ENCODE measurements around the gene BICDL1.

Gene BICDL1

DNA sequence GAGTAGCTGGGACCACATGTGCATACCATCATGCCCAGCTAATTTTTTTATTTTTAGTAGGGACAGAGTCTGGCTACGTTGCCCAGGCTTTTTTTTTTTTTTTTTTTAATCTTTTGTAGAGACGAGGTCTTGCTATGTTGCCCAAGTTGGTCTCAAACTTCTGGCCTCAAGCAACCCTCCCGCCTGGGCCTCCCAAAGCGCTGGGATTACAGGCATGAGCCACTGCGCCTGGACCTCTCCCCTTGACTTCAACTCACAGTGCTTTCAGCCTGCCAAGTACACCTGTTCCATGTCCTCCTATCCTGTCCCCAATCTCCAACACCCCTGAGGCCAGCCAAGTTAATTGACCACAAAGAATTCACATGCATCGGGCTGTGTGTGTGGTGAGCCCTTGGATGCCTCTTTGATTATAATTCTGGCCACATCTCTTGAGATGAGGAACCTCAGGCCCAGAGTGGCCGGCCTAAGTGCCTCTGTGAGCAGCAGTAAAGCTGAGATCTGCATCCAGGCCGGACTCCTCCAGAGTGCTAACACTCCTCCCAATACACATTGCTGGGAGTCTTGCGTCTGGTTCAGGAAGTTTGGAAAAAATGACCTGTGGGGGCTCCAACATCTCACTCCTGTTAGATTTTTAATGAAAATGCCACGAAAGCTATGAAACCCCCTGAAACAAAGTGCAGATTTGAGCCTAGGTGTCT, 120.7 kb downstream of the BICDL1 start:
- H4K20me1 ChIP-seq (ENCODE audit: low read depth, low read length) = peaks cover 7% of the 10 kb centered on the region; the same call in 1 of the 2 replicates
- peaks cover 14% of the 10 kb centered on the region for H3F3A ChIP-seq (ENCODE audit: insufficient read depth)
- H3K4me2 ChIP-seq (ENCODE audit: low read depth, low read length, poor library complexity, severe bottlenecking) = peak overlapping the region; percentile 63
- no peak overlapping the region for H3K4me3 ChIP-seq (ENCODE audit: insufficient read depth, low read length, poor library complexity, severe bottlenecking)
- no peaks in the 10 kb centered on the region for H3K36me3 ChIP-seq (ENCODE audit: low read length)
- no peak overlapping the region for H2AFZ ChIP-seq (ENCODE audit: low read depth, low read length, severe bottlenecking)
- H3K9me2 ChIP-seq (replicated peaks; ENCODE audit: insufficient read depth, low read length) = no peaks in the 10 kb centered on the region
- peak overlapping the region; percentile 56 for H3K9ac ChIP-seq (ENCODE audit: low read length)
- no peaks in the 10 kb centered on the region for H3K9me3 ChIP-seq (ENCODE audit: insufficient read depth, low read length)
- H3K79me2 ChIP-seq (ENCODE audit: insufficient read depth, low read length) = peaks cover 99% of the 10 kb centered on the region
- peak overlapping the region; percentile 88 for H3K27ac ChIP-seq (ENCODE audit: low read depth, low read length)
- no peak for TF ChIP-seq EZH2phosphoT487 (conservative IDR thresholded peaks at IDR 0.05; ENCODE audit: low read length)
- H3K27me3 ChIP-seq (ENCODE audit: low read length) = no peaks in the 10 kb centered on the region

DNA sequence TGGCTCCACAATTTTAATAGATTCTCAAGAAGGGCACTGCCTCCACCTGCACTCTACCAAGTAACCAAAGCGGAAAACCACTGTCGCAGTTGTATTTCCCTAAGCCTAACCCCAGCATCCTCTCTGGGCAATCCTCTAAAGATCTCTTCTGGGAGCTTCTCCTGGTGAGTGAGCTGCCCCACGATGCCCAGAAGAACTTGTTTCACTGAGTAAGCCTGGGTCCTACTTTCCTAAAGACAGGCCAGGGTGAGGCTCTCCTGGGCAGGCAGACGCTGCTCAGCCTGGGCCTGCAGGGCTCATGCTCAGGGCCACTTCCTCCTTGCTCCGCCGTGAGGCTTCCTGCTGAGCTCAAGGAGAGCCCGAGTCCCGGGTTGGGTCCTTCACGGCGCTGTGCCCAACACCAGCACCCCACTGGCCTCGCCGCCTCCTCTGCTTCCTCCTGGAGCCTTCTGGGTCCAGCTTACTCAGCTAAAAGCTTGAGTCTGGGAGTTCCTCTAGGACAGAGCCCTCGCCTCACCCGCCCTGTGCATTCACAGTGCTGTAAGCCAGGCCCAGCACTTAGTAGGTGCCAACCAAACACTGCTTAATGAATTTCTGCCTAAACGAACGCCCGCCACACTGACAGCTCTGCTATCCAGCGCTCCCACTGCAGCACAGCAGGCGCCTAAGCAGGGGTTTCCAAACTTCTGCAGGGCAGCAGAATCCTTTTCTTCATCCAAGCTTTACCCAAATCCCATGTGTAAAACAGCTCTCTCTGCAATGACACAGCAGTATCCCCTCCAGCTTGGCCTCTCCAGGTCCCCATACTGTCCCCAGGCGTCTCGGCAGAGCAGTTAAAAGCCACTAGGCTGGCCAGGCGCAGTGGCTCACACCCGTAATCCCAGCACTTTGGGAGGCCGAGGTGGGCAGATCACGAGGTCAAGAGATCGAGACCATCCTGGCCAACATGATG, 121.8 kb downstream of the BICDL1 start:
- Histone ChIP-seq H3K9me2 (replicated peaks; ENCODE audit: insufficient read depth, low read length) (no peaks in the 10 kb centered on the region), H3K27me3 (ENCODE audit: low read length) (no peaks in the 10 kb centered on the region), H3K4me3 (ENCODE audit: insufficient read depth, low read length, poor library complexity, severe bottlenecking) (peak overlapping the region; percentile 25), H3K36me3 (ENCODE audit: low read length) (no peaks in the 10 kb centered on the region; the same call in 1 of the 2 replicates), H3K9me3 (ENCODE audit: insufficient read depth, low read length) (no peaks in the 10 kb centered on the region), H3F3A (ENCODE audit: insufficient read depth) (peaks cover 14% of the 10 kb centered on the region), H3K79me2 (ENCODE audit: insufficient read depth, low read length) (peaks cover 99% of the 10 kb centered on the region), H3K9ac (ENCODE audit: low read length) (peak overlapping the region; percentile 56), H3K4me2 (ENCODE audit: low read depth, low read length, poor library complexity, severe bottlenecking) (peak overlapping the region; percentile 63), H4K20me1 (ENCODE audit: low read depth, low read length) (peaks cover 7% of the 10 kb centered on the region; the same call in 1 of the 2 replicates), H3K27ac (ENCODE audit: low read depth, low read length) (peak overlapping the region; percentile 88), H2AFZ (ENCODE audit: low read depth, low read length, severe bottlenecking) (no peak overlapping the region)
- TF ChIP-seq EZH2phosphoT487 (conservative IDR thresholded peaks at IDR 0.05; ENCODE audit: low read length) = no peak
- TF ChIP-seq CTCF (IDR thresholded peaks at IDR 0.05; ENCODE audit: insufficient read depth, low read length, poor library complexity, severe bottlenecking) = no peak

- H3K36me3 ChIP-seq (ENCODE audit: low read length) = peaks cover 3% of the 10 kb centered on the region; the same call in 1 of the 2 replicates
- no peaks in the 10 kb centered on the region; the same call in 1 of the 2 replicates for H4K20me1 ChIP-seq (ENCODE audit: low read depth, low read length)
- no peak for TF ChIP-seq EZH2phosphoT487 (conservative IDR thresholded peaks at IDR 0.05; ENCODE audit: low read length)
- TF ChIP-seq CTCF (IDR thresholded peaks at IDR 0.05; ENCODE audit: insufficient read depth, low read length, poor library complexity, severe bottlenecking) = no peak
- no peaks in the 10 kb centered on the region for H3K9me2 ChIP-seq (replicated peaks; ENCODE audit: insufficient read depth, low read length)
- H3F3A ChIP-seq (ENCODE audit: insufficient read depth) = peaks cover 26% of the 10 kb centered on the region
- H2AFZ ChIP-seq (ENCODE audit: low read depth, low read length, severe bottlenecking) = no peak overlapping the region
- peaks cover 80% of the 10 kb centered on the region for H3K79me2 ChIP-seq (ENCODE audit: insufficient read depth, low read length)
- peak overlapping the region; percentile 72 for H3K4me2 ChIP-seq (ENCODE audit: low read depth, low read length, poor library complexity, severe bottlenecking)
- H3K4me3 ChIP-seq (ENCODE audit: insufficient read depth, low read length, poor library complexity, severe bottlenecking) = peak overlapping the region; percentile 77
- no peaks in the 10 kb centered on the region for H3K9me3 ChIP-seq (ENCODE audit: insufficient read depth, low read length)
- peak overlapping the region; percentile 46; the same call in 1 of the 2 replicates for H3K27ac ChIP-seq (ENCODE audit: low read depth, low read length)
- H3K9ac ChIP-seq (ENCODE audit: low read length) = peak overlapping the region; percentile 86
- H3K27me3 ChIP-seq (ENCODE audit: low read length) = no peaks in the 10 kb centered on the region
Observed at GRCh38 chr12:120115066-120115465, 126.0 kb downstream of the BICDL1 start.
